NCI-H510A treated with DMSO at 0.1 percent for 48 hours (cell line): ENCODE data around the gene PEPD.
A peak's percentile ranks its signal among the peaks of the same experiment; 100 is the strongest.

Experiments
- DNase-seq: peaks from one replicate; lab custom pipeline; 2025; lab: John Stamatoyannopoulos, UW

The PEPD gene

GRCh38 chr19:33420821-33421220 lies 100.8 kb downstream of the PEPD start:
- DNase-seq = no peak

DNA sequence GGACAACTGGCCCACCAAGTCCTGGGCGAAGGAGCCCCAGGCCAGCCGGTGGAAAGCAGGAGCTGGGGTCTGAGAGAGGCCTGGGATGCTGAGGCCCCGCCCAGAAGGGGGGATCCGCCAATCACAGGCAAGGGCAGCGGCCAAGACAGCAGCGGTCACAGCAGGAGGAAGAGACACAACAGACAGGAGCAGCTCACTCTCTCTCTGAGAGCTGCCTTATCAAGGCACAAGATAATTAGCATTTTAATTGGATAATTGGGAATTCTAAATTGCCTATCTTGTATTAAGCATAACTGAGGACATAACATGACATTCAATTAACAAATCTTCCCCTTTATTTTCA lies 101.8 kb downstream of the PEPD start:
- no peak for DNase-seq

GRCh38 chr19:33418871-33419787 lies 102.5 kb downstream of the PEPD start:
- no peak for DNase-seq

- DNase-seq = no peak
Measured at GRCh38 chr19:33418461-33418860, 103.1 kb downstream of the PEPD start.

DNA sequence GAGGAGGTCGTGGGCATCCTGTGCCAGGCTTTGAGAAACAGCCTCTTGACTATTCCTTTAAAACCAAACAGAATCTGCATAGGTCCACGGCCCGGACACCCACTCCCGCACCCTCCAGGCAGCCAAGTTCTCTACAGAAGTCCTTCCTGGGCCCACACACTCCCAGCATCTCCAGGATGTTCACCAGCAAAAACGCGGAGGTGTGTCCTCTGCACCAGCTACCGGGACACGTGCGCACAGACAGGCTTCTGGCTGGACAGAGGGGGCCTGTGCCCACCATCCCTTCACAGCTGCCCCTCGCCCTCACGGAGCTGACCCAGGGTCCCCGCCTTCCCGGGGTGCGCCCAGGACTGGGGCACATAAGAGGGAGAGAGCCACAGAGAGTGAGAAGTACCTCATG lies 103.8 kb downstream of the PEPD start:
- no peak for DNase-seq

DNA sequence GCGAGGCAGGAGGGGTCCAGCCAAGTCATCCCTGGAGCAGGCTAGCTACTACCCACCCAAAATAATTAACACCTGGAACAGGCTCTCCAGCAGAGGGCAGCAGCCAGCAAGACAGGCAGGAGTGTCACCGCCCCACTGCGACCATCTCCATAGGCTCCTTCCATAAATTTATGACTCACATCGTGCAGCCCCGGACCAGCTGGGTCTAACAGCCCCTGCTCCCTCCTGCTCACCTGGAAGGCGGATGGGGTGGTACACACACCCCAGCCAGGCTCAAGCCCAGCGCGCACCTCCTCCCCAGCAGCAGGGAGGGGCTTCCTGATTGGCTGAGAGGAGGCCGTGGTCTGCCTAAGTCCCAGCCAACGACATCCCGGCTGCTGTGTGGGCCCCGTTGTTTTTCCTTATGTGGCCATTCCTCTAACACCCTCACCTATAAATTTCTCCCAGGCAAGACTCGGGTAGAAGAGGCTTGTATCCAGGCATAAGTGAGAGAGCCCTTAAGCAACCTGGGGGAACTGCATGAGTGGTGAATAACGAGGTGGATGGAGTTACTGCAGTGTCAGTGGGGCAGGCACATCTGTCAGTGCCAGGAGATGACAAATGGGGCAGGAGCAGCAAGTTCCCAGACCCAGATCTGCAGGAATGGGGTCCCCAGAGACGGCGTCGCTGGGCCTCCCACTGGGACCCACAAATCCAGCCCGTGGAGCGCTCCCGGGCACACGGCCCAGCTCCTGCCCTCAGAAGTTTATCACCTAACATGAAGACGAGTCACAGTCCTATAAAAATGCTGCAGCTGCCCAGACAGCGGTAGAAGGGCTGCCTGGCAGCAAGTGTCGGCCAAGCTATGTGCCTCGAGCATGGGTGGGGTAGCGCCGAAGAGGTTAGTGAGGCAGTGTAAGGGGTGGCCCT lies 105.0 kb downstream of the PEPD start:
- peak; percentile 36 for DNase-seq

DNA sequence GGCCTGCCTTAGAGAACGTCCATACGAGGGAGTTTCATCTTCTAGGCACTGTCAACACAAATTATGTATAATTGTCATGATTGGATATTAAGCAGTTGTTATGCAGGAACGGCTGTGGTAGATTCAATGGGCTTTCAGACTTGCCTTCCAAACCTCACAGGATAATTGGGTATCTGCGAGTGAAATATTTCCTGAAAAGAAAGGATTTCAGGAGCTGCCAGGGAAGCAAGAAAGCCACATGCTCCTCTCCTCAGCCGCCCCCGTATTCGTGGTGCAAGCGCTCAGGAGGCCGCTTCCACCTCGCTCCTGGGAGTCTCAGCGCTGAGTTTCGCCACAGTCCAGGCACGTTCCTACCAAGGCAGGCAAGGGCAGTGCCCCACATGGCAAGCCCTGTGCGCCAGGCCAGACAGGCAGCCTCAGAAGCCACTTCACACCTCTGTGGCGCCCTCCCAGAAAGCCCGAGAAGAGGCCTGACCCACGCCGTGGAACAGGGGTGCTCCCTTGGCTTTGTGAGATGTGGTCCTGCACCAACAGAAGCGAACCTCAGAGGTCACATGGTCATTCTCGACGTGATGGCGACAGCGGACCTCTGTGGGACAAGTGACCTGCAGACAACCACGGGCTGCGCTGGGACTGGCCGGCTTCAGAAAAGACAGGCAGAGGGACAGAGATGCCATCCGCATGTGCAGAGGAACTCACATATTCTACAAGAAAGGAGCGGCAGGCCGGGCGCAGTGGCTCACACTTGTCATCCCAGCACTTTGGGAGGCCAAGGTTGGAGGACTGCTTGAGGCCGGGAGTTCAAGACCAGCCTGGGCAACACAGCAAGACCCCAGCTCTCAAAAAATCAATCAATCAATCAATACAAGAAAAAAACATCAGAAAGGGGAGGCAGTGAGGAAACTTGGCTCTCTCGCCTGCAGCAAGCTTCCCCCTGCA lies 106.7 kb downstream of the PEPD start:
- DNase-seq = no peak

GRCh38 chr19:33413868-33414666 lies 107.5 kb downstream of the PEPD start:
- DNase-seq = no peak

DNA sequence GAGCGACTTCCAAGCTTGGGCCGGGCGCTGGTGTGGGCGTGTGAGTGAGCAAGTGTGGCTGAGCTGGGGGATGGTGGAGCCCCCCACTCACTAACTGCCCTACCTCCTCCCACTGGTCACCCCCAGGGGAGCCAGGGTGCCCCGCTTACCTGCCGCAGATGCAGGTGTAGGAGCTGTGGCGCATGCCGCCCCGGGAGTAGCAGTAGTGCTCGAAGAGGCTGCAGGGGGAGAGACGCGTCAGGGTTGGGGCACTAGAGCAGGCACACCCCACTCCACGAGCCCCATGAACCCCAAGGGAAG lies 108.2 kb downstream of the PEPD start:
- DNase-seq = no peak

DNA sequence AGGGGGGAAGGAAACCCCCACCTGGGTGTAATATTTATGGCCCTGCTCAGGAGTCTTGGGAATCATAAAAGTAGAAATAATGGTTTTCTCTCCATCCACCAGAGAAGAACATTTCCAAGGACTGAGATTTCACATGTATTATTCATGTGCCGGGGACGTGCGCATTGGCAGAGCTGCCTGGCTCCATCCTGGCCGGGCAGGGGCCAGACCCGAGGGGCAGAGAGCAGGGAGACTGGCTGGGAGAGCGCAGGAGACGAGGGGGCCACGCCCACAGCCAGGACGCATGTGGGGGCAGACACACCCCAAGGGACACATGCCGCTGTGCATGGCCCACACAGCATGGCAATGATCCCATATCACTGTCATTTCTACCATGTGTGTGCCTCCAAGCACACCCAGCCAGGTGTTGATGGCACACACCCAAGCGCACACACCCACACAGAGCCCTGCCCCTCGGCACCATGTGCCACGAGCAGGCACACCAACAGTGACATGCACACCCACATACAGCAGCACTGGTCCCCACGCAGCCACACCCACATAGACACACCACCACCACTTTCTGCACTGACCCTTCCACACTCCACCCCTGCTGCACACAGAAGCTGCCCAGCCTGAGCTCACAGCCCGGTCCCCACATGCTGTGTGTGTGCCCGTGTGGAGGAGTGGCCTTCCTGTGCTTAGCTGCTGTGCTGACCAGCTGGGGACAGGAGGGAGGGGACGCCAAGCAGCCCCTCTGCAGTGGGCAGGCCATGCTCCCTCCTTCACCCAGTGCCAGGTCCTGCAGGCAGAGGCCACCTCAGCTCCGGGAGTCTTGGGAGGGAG lies 108.8 kb downstream of the PEPD start:
- DNase-seq = no peak

- no peak for DNase-seq
Measured at GRCh38 chr19:33411621-33412180, 109.9 kb downstream of the PEPD start.

GRCh38 chr19:33410915-33411401 lies 110.6 kb downstream of the PEPD start:
- DNase-seq = no peak

GRCh38 chr19:33409906-33410685 lies 111.5 kb downstream of the PEPD start:
- no peak for DNase-seq

- DNase-seq = no peak
Measured at GRCh38 chr19:33408538-33409434, 112.8 kb downstream of the PEPD start.

- no peak for DNase-seq
Measured at GRCh38 chr19:33408116-33408515, 113.5 kb downstream of the PEPD start.

DNA sequence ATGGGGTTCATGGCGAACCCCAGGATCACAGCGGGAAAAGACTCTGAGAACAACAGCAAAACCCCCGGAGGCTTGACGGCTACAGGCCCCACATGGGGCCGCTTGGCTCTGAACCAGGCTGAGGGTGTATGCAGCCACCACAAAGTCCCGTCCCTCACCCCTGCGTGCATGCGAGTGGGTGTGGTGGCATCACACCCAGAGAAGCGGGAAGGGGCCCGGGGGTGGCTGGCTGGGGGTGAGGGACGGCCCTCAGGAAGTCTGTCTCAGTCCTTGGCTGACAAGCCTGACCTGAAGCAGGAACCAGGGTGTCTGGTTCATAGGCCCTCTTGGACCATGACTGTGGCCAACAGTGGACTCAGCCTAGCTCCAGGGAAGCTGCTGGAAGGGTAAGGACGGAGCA lies 113.9 kb downstream of the PEPD start:
- no peak for DNase-seq

- no peak for DNase-seq
Measured at GRCh38 chr19:33407140-33407551, 114.4 kb downstream of the PEPD start.
